HCT116 (cell line): Measurements from ENCODE around the gene DTNB.

Experiments used
- ATF3 ChIP-seq: IDR thresholded peaks from 2 replicates; pipeline ENCODE4 v1.6.1; 2012
- CTCF ChIP-seq, 3 experiments: fragments of 200-600 bp in 1 of 3; sonication (generic) in 1 of 3; IDR thresholded peaks in 2 of 3; conservative IDR thresholded peaks in 1 of 3; 2 replicates each; pipeline ENCODE4 v1.5.1; 2012 to 2017; ENCODE audit warnings: low read depth in 2 of 3, low read length in 2 of 3, antibody characterized with exemption in 1 of 3, borderline replicate concordance in 1 of 3, control low read depth in 1 of 3, mild to moderate bottlenecking in 1 of 3, mixed read lengths in 1 of 3, mixed run types in 1 of 3, moderate library complexity in 1 of 3; ENCODE audit not compliant: insufficient read depth in 1 of 3
- EGR1 ChIP-seq: IDR thresholded peaks from 2 replicates; pipeline ENCODE4 v1.6.1; 2012; ENCODE audit warnings: low read depth
- EZH2 ChIP-seq: fragments of 200-600 bp; sonication (generic); IDR thresholded peaks from 2 replicates; pipeline ENCODE4 v1.6.1; 2017; ENCODE audit warnings: antibody characterized with exemption, mixed run types
- FOSL1 ChIP-seq: IDR thresholded peaks from 2 replicates; pipeline ENCODE4 v1.6.1; 2012; ENCODE audit warnings: low read depth
- JUND ChIP-seq: IDR thresholded peaks from 2 replicates; pipeline ENCODE4 v1.6.1; 2012
- POLR2A ChIP-seq: IDR thresholded peaks from 2 replicates; pipeline ENCODE4 v1.7.0; 2011; ENCODE audit warnings: borderline replicate concordance; ENCODE audit not compliant: insufficient read depth, insufficient read length; ENCODE audit errors: extremely low read depth
- POLR2AphosphoS5 ChIP-seq: IDR thresholded peaks from 2 replicates; pipeline ENCODE4 v1.6.1; 2011; ENCODE audit warnings: mild to moderate bottlenecking, low read depth, low read length, moderate library complexity
- REST ChIP-seq: IDR thresholded peaks from 2 replicates; pipeline ENCODE4 v1.6.1; 2012; ENCODE audit warnings: low read depth
- SIN3A ChIP-seq: IDR thresholded peaks from 2 replicates; pipeline ENCODE4 v1.6.1; 2012; ENCODE audit warnings: low read depth

GRCh38 chr2:25356088-25356487, 317.3 kb downstream of the DTNB start:
- TF ChIP-seq JUND: no peak
- TF ChIP-seq REST: no peak
- no peak for TF ChIP-seq CTCF (IDR thresholded peaks at IDR 0.05 in 2 of 3, conservative IDR thresholded peaks at IDR 0.05 in 1 of 3; ENCODE audit: borderline replicate concordance in 1 of 3, insufficient read depth in 1 of 3, low read depth in 2 of 3, low read length in 2 of 3)
- no peak for TF ChIP-seq EGR1
- TF ChIP-seq POLR2AphosphoS5: no peak
- TF ChIP-seq ATF3: no peak
- TF ChIP-seq EZH2: no peak
- TF ChIP-seq FOSL1: no peak
- TF ChIP-seq SIN3A: no peak
- no peak for TF ChIP-seq POLR2A
